ENCODE data around the gene DDX56.
A peak's percentile ranks its signal among the peaks of the same experiment; 100 is the strongest.
"Not testable (repeated sequence)": the region's sequence is repeated elsewhere in the genome, so short reads cannot be mapped to it uniquely, and the experiment has no call there.

Gene DDX56

GRCh38 chr7:44595934-44596635, 22.4 kb upstream of the DDX56 start:
- DNase-seq: no peak

DNA sequence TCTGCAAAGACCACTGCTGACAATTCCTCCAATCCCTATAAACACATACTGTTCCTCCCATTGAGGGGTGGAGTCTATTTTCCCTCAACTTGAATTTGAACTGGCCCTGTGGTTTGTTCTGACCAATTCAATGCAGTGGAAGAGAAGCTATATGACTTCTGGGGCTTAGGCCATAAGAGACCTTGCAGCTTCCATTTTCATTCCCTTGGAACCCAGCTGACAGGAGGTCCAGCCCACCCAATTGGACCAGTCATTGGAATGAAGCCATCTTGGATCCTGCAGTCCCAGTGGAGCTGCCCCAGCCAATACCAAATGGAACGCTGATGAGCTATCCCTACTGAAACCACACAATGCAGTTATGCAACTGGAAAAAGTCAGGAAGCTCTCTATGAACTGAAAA, 17.2 kb upstream of the DDX56 start:
- DNase-seq: no peak

DNA sequence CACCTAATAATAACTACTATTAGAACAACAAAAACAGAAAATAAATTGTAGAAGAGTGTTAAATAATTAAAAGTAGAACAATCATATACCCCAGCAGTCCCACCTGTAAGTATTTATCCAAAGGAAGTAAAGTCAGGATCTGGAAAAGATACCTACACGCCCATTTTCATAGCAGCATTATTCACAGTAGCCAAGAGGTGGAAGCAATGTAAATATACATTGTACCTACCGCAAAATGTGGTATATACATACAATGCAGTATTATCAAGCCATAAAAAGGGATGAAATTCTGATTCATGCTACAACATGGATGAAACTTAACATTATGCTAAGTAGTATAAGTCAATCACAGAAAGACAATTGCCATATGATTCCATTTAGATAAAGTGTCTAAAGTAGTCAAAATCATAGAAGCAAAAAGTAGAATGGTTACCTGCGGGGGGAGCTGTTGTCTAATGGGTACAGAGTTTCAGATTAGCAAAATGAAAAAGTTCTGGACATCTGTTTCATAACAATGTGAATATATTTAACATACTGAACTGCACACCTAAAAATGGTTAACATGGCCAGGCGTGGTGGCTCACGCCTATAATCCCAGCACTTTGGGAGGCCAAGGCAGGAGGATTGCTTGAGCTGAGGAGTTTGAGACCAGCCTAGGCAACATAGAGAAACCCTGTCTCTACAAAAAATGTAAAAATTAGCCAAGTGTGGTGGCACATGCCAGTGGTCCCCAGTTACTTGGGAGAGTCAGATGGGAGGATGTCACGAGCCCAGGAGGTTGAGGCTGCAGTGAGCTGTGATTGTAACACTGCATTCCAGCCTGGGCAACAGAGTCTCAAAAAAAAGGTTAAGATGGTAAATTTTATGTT, 14.4 kb upstream of the DDX56 start:
- DNase-seq: peak; percentile 50

GRCh38 chr7:44583146-44583865, 9.6 kb upstream of the DDX56 start:
- no peak for DNase-seq

DNA sequence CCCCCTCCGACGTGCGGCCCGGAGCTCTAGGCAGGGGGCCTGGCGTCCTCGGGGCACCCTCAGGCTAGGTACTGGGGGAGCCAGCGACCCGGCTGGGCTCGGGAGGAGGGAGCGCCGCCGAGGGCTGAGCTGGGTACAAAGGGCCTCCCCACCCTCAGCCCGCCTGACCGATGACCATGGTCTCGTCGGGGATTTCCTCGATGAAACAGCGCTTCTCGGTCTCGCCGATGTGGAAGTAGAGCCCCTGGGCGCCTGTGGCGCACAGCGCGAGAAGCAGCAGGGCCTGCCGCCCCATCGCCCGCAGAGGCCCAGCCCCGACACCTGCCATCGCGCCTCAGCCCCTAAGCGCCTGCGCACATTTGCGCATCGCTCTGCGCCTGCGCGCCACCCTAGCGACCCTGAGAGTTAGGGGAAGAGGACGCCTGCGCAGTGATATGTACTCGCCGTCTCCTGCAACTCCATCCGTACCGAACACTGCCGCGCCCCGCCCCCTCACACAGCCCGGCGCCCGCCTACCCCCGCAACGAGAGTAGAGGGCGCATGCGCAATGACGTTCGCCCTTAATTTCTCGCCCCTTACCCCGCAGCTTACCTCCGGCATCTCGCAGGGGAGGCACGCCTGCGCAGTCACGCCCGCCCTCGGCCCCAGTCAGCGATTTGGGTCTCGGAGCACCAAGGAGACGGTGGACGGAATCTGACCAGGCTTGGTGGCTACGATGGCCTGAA, 8.3 kb upstream of the DDX56 start, which contains the start of gene TMED4:
Gene TMED4, minus strand, starts transcription at position 353 of the 725 bp plus-strand sequence. Its CDS starts 25 bp downstream, at position 328.
- peak; percentile 100 for DNase-seq

DNA sequence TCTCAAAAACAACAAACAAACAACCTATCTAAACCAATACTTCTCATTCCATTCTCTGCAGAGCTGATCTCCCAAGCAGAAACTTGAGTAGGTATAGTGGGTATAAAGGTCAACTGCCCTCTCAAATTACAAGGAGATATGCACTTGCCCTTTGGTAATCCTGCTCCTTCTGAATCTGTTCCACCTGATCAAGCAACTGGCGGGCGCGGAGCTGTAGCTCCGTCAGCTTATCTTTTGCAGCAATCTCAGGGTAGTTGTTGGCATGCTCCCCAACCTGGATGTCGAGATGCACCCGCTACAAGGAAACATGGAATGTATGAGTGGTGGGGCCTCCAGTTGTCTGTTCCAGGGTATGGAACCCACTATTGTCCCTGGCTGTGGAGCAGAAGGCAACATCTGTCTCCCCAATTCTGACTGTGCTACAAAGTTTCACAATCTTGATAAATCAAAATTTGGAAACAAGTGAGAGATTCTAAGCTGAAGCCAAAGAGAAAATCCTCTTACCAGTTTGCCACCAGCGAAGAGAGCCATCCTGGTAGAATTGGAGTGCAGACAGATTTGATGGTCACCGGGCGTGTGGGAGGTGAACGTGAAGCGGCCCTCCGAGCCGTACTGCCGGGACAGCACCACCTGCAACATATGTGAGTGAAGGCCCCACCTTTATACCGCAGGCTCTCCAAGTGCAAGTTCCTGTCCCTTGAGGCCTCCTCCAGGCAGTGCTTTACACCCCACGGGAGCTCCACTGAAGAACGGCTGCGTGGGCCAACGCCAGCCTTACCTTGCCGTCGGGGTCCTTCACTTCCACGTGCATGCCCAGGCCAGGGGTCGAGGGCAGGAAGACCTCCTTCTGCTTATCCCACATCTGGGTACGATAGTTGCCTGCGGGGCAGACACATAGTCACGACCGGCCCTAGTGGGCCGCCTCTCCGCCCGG, 7.5 kb upstream of the DDX56 start:
- peak; percentile 43 for DNase-seq

DNA sequence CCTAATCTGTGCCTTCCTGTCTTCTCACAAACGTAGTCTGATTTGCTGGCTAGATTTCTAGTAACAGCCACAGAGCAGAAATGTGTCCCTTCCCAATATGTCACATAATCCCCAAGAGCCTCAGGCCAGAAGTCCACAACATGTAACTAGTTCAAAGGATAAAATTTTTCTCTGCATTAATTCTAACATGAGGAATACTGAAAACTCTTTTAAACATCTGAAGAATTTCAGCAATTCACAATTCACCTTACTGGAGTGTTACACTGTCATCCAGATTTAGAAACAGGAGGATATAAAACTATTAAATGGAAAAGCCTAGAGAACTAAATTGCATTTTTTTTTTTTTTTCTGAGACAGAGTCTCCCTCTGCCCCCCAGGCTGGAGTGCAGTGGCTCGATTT, 2.5 kb upstream of the DDX56 start:
- DNase-seq: no peak

- DNase-seq: no peak
Measured at GRCh38 chr7:44575054-44575453, 1.3 kb upstream of the DDX56 start.

GRCh38 chr7:44574287-44574872, 672 bp upstream of the DDX56 start:
- no peak for DNase-seq

GRCh38 chr7:44572771-44573170, 937 bp downstream of the DDX56 start:
- no peak for DNase-seq

- no peak for DNase-seq
Measured at GRCh38 chr7:44569959-44570358, 3.7 kb downstream of the DDX56 start.

- no peak for DNase-seq
Measured at GRCh38 chr7:44568771-44569560, 4.7 kb downstream of the DDX56 start.

DNA sequence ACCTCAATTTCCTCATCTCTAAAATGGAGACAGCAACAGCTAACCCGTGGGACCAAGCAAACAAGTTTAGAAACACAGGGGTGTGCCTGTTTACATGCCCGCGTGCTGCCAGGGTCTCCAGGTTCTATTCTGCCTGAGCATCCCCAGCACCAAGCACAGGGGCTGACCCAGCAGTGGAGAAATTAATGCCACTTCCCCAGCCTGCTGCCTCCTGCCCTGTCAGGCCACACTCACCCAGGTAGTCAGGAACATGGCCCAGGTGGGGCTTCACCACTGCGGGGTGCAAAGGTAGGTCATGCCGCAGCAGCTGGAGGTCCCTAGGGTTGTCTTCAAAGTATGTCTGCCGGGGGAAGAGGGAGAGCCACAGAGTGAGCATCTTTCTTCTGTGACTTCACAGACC, 5.8 kb downstream of the DDX56 start:
- no peak for DNase-seq

DNA sequence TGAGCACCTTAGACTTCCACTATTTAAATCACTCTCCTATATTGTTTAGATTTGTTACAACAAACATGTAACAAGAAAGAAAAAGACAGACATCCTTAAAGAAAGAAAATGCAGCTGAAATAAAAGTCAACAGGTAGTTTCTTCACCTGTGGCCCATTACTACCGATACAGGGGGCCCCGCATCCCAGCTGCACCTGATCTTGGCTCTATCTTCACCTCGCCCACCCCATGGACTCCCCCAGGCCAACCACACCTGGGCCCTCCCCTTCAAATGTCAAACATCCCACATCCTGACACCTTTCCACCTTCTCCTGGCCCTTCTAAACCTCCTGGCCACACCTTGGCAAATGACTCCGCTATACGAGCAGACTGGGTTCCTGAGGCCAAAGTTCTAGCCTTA, 7.0 kb downstream of the DDX56 start:
- DNase-seq: no peak

DNA sequence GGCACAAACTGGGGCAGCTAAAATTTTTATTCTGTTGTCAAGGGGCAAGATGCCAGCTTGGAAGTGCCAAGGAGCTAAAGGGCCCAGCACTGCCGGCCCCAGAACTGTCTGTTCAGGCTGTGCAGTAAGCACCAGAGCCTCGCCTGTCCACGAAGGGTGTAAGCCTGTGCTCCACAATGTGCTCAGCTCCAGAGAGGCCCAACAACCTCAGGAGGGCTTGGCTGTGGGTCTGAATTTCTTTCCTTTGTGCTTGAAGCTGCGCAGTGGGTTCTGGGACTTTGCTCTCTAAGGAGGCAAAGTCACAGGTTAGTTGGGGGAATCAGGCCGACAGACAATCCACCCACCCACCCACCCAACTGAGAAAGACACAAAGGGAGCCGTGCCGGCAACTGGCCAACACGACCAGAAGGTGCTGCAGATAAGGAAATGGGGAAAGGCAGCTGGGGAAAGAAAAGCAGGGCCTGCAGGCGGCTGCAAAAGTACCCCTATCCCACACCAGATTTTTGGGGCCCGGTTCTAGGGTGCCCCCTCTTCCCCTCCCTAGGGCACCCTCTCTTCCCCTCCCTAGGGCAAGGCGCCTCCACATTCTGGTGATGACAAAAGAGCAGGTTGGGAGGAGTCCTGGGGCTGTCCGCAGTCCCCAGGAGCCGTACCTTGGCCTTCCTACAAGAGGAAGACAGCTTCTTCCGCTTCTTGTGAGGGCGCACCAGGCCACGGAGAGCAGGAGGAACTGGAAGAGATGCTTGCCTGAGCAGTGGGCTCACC, 7.7 kb downstream of the DDX56 start:
- DNase-seq: no peak

- peak; percentile 67 for DNase-seq
Measured at GRCh38 chr7:44565097-44565794, 8.5 kb downstream of the DDX56 start.

GRCh38 chr7:44564606-44565005, 9.1 kb downstream of the DDX56 start:
- DNase-seq: no peak

DNA sequence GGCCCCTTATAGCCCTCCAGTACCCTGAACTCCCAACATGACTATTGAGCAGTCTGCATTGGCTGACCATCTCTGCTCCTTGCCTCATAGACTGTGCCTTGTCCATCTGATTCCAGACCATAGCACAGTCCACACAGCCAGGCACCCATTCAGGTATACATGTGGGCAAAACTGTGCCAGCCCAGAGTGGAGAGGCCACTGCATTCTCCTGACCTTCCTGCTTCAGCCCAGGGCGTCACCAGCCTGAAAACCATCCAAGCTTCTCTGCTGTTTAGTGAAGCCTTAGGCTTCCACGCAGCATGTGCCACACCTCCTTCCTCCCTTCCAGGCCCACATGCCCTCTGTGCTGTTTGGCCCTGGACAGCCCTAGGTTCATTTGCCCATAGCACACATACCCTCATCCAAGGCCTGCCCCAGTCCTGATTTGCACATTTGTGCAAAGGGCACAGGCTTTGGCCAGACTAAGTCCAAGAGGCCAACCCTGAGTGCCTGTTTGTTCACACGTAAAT, 10.5 kb downstream of the DDX56 start:
- no peak for DNase-seq

GRCh38 chr7:44562622-44562962, 11.1 kb downstream of the DDX56 start:
- not testable (repeated sequence) for DNase-seq
